PFSK-1 (cell line): ENCODE data around the gene SFTPB. TPM values are rescaled to one million over a fixed set of nuclear protein-coding genes. Genes with fewer than 3 reads are reported as not detected.

Experiments
- FOXP2 ChIP-seq: optimal IDR thresholded peaks from 2 replicates; pipeline ENCODE3; 2011; ENCODE audit warnings: borderline replicate concordance, control low read depth, inconsistent platforms; ENCODE audit not compliant: insufficient read depth; ENCODE audit errors: extremely low read length, extremely low read depth
- POLR2AphosphoS5 ChIP-seq: IDR thresholded peaks from 2 replicates; pipeline ENCODE4 v1.6.1; 2012; ENCODE audit warnings: low read depth, mild to moderate bottlenecking, control low read depth, low read length, moderate library complexity
- REST ChIP-seq, 2 experiments: IDR thresholded peaks; 2 replicates each; pipeline versions ENCODE4 v1.6.1 to v1.8.0; 2011 to 2012; ENCODE audit warnings: low read depth in 2 of 2, low read length in 2 of 2, control low read depth in 1 of 2, inconsistent platforms in 1 of 2, mild to moderate bottlenecking in 1 of 2, moderate library complexity in 1 of 2; ENCODE audit not compliant: insufficient read depth in 1 of 2
- SIN3A ChIP-seq: IDR thresholded peaks from 2 replicates; pipeline ENCODE4 v1.6.1; 2012; ENCODE audit warnings: mild to moderate bottlenecking, low read length, moderate library complexity, borderline replicate concordance; ENCODE audit not compliant: insufficient read depth
- TAF1 ChIP-seq: IDR thresholded peaks from 2 replicates; pipeline ENCODE4 v1.6.1; 2012; ENCODE audit warnings: low read length, control low read depth, borderline replicate concordance; ENCODE audit not compliant: insufficient read depth
- polyA plus RNA-seq: library from polyadenylated mRNA; unstranded; fragments of >200 nt; gene quantifications from one replicate; pipeline ENCODE4 v1.2.1, GENCODE V29; 2012; ENCODE audit warnings: low read depth, missing spikeins; ENCODE audit not compliant: insufficient read length

The SFTPB gene
- polyA plus RNA-seq = 0.08 TPM

GRCh38 chr2:85668009-85668856, at the start of gene SFTPB:
Gene SFTPB, minus strand, starts transcription at chr2:85668199. Its CDS starts 16 bp downstream, at chr2:85668183.
- TF ChIP-seq FOXP2 (no peak), SIN3A (no peak), POLR2AphosphoS5 (no peak), TAF1 (no peak), REST (IDR thresholded peaks at IDR 0.05; ENCODE audit: insufficient read depth in 1 of 2, low read depth in 2 of 2, low read length in 2 of 2) (no peak)

- TF ChIP-seq SIN3A (0 out of 2 replicates have a peak, but pooled peaks have one; percentile 16), TAF1 (no peak), POLR2AphosphoS5 (peak; percentile 48; the same call in 1 of the 2 replicates), FOXP2 (peak; percentile 65), REST (IDR thresholded peaks at IDR 0.05; ENCODE audit: insufficient read depth in 1 of 2, low read depth in 2 of 2, low read length in 2 of 2) (0 out of 4 replicates have a peak, but pooled peaks of 1 of the 2 experiments have one; percentile 26)
Measured at GRCh38 chr2:85717308-85718008, 49.5 kb upstream of the SFTPB start.

GRCh38 chr2:85716346-85716914, 48.4 kb upstream of the SFTPB start:
- TF ChIP-seq SIN3A (no peak), TAF1 (no peak), REST (IDR thresholded peaks at IDR 0.05; ENCODE audit: insufficient read depth in 1 of 2, low read depth in 2 of 2, low read length in 2 of 2) (no peak), POLR2AphosphoS5 (no peak), FOXP2 (no peak)

- TF ChIP-seq SIN3A = no peak
- no peak for TF ChIP-seq POLR2AphosphoS5
- no peak for TF ChIP-seq FOXP2
- no peak for TF ChIP-seq REST (IDR thresholded peaks at IDR 0.05; ENCODE audit: insufficient read depth in 1 of 2, low read depth in 2 of 2, low read length in 2 of 2)
- no peak for TF ChIP-seq TAF1
Measured at GRCh38 chr2:85714841-85715240, 46.8 kb upstream of the SFTPB start.
